ENCODE results near the gene HELB. TPM values are rescaled to one million over a fixed set of nuclear protein-coding genes. Genes with fewer than 3 reads are reported as not detected.

HELB gene
- polyA plus RNA-seq, 2 of the 4 experiments (the other 2 are of a cell fraction) = 1.1 to 5.6 TPM

DNA sequence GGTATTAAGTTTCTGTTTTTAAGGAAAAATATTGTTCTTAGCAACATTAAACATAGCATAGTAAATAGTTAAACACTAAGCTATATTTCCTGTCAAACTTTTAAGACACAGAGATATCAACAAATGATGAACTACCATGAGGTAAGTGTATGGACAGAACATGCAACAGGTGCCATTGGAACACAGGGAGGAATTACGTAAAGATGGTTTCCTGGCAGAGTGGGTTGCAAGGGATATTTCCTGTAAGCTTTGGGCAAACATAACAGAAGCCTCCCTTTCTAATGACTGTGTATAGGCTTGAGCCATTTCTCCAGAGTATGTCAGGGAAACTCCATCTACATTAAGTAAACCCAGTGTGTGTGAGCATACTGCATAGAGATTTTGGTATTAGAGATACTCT lies 31.7 kb upstream of the HELB start:
- ChIA-PET POLR2A (no interaction called here), CTCF (interaction anchor here (0.6 to 3.2 kb wide), 13 partner anchors 8 to 1104 kb away, joined by 3 to 12 read pairs (median 3); no protein-coding TSS in a partner anchor)
- TF ChIP-seq RAD21 (conservative IDR thresholded peaks at IDR 0.05 in 1 of 2, IDR thresholded peaks at IDR 0.05 in 1 of 2) = no peak
- no peak for TF ChIP-seq RARB (CRISPR knock-in tag; IDR thresholded peaks at IDR 0.05)
- TF ChIP-seq TP53 (CRISPR knock-in tag; IDR thresholded peaks at IDR 0.05) = no peak
- TF ChIP-seq HOXB5 (CRISPR knock-in tag; IDR thresholded peaks at IDR 0.05) = no peak
- TF ChIP-seq CBX2 (IDR thresholded peaks at IDR 0.05; ENCODE audit: borderline replicate concordance, low read depth) = no peak
- TF ChIP-seq KDM5A (IDR thresholded peaks at IDR 0.05) = no peak
- TF ChIP-seq HMGXB4 (CRISPR knock-in tag; IDR thresholded peaks at IDR 0.05; ENCODE audit: borderline replicate concordance) = no peak
- no peak for TF ChIP-seq HEYL (CRISPR knock-in tag; IDR thresholded peaks at IDR 0.05)
- WGBS (ENCODE audit: missing lambda C conversion rate) = 92% methylated on average over 1 of the region's 1 CpG
- FAIRE-seq = peak; percentile 18
- Histone ChIP-seq H3K27ac (no peak overlapping the region), H3K4me2 (no peak overlapping the region), H3K9me3 (no peaks in the 10 kb centered on the region), H3K4me3 (no peak overlapping the region), H3K4me1 (no peaks in the 10 kb centered on the region)
- DNase-seq (ENCODE audit: low read depth in 1 of 2, low spot score in 1 of 2) = no peak
- ATAC-seq = no peak

GRCh38 chr12:66272650-66273049 lies 29.6 kb upstream of the HELB start:
- 31% methylated on average over 3 of the region's 3 CpGs for WGBS (ENCODE audit: missing lambda C conversion rate)
- no peaks in the 10 kb centered on the region for H3K9me3 ChIP-seq
- ChIA-PET CTCF (interaction anchor here (1.0 to 3.2 kb wide), 7 partner anchors 10 to 436 kb away, joined by 3 to 10 read pairs (median 4); no protein-coding TSS in a partner anchor), POLR2A (no interaction called here)
- H3K4me1 ChIP-seq = no peaks in the 10 kb centered on the region
- H3K27ac ChIP-seq = no peak overlapping the region
- DNase-seq (ENCODE audit: low read depth in 1 of 2, low spot score in 1 of 2) (no peak), ATAC-seq (no peak), FAIRE-seq (no peak)
- no peak overlapping the region for H3K4me3 ChIP-seq
- no peak for TF ChIP-seq ESRRA (IDR thresholded peaks at IDR 0.05; ENCODE audit: borderline replicate concordance, low read length)
- TF ChIP-seq MAFK (IDR thresholded peaks at IDR 0.05; ENCODE audit: partially characterized antibody) = no peak
- no peak for TF ChIP-seq FOSL2 (IDR thresholded peaks at IDR 0.05)
- no peak for TF ChIP-seq FOSL2 (CRISPR knock-in tag; IDR thresholded peaks at IDR 0.05)
- no peak overlapping the region for H3K4me2 ChIP-seq

DNA sequence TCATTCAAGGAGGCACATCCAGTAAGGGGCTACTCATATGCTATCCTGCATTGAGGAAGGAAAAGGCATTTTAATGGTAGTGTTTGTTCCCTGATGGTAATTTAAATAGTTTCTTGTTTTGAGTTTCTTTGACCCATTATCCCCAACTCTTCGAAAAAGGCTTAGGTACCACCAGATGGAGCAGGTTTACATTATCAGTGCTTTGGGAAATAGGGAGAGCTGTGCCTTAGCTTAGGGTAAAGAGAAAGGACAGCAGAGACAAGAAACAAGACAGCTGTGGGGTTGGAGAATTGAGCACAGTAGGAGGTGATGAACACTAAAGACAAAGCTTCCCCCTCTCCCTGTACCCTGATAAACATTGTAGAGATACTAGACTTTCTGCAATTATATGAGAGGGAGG lies 29.1 kb upstream of the HELB start:
- WGBS (ENCODE audit: missing lambda C conversion rate) = 0% methylated on average over 1 of the region's 1 CpG
- no peaks in the 10 kb centered on the region for H3K9me3 ChIP-seq
- no peak overlapping the region for H3K27ac ChIP-seq
- ChIA-PET POLR2A (no interaction called here), CTCF (interaction anchor here (1.0 to 1.5 kb wide), 5 partner anchors 10 to 436 kb away, joined by 3 to 6 read pairs (median 4); no protein-coding TSS in a partner anchor)
- FAIRE-seq (no peak), ATAC-seq (no peak; a peak in 1 of 6 replicates), DNase-seq (ENCODE audit: low read depth in 1 of 2, low spot score in 1 of 2) (no peak)
- H3K4me3 ChIP-seq = no peak overlapping the region
- H3K4me1 ChIP-seq = no peaks in the 10 kb centered on the region
- no peak overlapping the region for H3K4me2 ChIP-seq
- TF ChIP-seq NPAS2 (CRISPR knock-in tag; IDR thresholded peaks at IDR 0.05; ENCODE audit: borderline replicate concordance) = no peak

DNA sequence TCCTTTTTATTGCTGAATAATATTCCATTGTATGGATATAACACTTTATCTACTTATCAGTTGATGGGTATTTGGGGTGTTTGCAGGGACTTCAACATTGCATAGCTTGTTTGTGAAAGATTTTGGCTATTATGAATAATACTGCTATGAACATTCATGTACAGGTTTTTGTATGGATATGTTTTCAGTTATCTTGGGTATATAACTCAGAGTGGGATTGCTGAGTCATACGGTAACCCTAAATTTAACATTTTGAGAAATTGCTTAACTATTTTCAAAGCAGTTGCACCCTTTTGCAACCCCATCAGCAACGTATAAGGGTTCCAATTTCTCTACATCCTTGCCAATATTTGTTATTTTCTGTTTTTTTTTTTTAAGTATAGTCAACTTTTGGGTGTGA lies 27.3 kb upstream of the HELB start:
- Histone ChIP-seq H3K27ac (no peak overlapping the region), H3K4me1 (no peaks in the 10 kb centered on the region), H3K9me3 (no peaks in the 10 kb centered on the region), H3K4me3 (no peak overlapping the region), H3K4me2 (no peak overlapping the region)
- WGBS (ENCODE audit: missing lambda C conversion rate) = 45% methylated on average over 2 of the region's 2 CpGs
- no peak for ATAC-seq
- ChIA-PET CTCF (interaction anchor here (1.0 kb wide), 1 partner anchor 8 kb away, joined by 5 read pairs; no protein-coding TSS in a partner anchor), POLR2A (no interaction called here)
- DNase-seq (ENCODE audit: low read depth in 1 of 2, low spot score in 1 of 2) = no peak
- TF ChIP-seq EHF (CRISPR knock-in tag; IDR thresholded peaks at IDR 0.05) = no peak
- no peak for TF ChIP-seq BCL3 (IDR thresholded peaks at IDR 0.05)
- no peak for TF ChIP-seq CBX8 (IDR thresholded peaks at IDR 0.05)
- TF ChIP-seq CEBPB (IDR thresholded peaks at IDR 0.05) = no peak
- TF ChIP-seq MAFK (IDR thresholded peaks at IDR 0.05; ENCODE audit: partially characterized antibody) = no peak
- TF ChIP-seq CBX2 (IDR thresholded peaks at IDR 0.05; ENCODE audit: borderline replicate concordance, low read depth) = no peak
- no peak for FAIRE-seq
